ENCODE results near the gene TMEM132D. TPM values are rescaled to one million over a fixed set of nuclear protein-coding genes. Genes with fewer than 3 reads are reported as not detected.

TMEM132D gene
- total and polyA plus RNA-seq, 2 experiments from 2014 or later = 2.0 to 2.4 TPM

DNA sequence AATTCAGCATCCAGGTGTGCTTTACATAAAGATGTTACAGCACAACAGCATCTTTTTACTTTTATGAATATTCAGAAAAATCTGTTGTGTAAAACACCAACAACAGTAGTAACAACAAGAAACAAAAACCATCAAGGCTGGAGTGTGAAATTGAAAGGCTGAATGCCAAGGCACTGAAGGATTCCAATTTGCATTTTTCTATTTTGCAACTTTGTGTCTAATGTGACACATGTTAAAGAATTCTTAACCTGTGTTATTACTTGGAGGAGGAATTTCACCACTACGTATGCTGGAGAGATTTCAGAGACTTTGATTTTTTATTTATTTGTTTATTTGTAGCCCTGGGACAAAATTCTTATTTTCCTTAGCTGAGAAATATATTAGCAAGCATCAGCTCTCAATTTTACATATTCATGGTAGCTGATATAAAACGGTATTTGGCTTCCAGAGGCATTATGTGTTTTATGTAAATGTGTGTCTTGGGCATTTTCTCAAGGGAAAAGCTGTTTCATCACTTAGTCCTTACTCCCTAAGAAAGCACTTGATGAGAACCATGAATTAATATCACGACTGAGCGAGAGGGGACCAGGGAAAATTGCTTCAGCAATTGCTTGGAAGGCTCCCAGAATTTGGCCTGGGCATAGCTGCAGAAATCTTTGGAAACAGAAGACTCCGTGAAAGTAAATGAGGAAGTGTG lies 475.4 kb downstream of the TMEM132D start:
- Histone ChIP-seq H3K9me2 (replicated peaks; ENCODE audit: insufficient read depth) (no peaks in the 10 kb centered on the region), H3K9me3 (ENCODE audit: low read depth) (no peaks in the 10 kb centered on the region), H3K27me3 (no peaks in the 10 kb centered on the region), H3K4me2 (no peak overlapping the region), H3K36me3 (replicated peaks; ENCODE audit: insufficient read depth, low read depth) (no peaks in the 10 kb centered on the region), H3K4me1 (ENCODE audit: insufficient read depth) (no peaks in the 10 kb centered on the region), H2AFZ (no peak overlapping the region), H3K79me2 (no peaks in the 10 kb centered on the region), H3K27ac (no peak overlapping the region), H4K20me1 (ENCODE audit: insufficient read depth, poor library complexity, severe bottlenecking) (no peaks in the 10 kb centered on the region), H3K4me3 (no peak overlapping the region)
- TF ChIP-seq EZH2 (IDR thresholded peaks at IDR 0.05; ENCODE audit: borderline replicate concordance) = no peak
- TF ChIP-seq, protein P1, sequence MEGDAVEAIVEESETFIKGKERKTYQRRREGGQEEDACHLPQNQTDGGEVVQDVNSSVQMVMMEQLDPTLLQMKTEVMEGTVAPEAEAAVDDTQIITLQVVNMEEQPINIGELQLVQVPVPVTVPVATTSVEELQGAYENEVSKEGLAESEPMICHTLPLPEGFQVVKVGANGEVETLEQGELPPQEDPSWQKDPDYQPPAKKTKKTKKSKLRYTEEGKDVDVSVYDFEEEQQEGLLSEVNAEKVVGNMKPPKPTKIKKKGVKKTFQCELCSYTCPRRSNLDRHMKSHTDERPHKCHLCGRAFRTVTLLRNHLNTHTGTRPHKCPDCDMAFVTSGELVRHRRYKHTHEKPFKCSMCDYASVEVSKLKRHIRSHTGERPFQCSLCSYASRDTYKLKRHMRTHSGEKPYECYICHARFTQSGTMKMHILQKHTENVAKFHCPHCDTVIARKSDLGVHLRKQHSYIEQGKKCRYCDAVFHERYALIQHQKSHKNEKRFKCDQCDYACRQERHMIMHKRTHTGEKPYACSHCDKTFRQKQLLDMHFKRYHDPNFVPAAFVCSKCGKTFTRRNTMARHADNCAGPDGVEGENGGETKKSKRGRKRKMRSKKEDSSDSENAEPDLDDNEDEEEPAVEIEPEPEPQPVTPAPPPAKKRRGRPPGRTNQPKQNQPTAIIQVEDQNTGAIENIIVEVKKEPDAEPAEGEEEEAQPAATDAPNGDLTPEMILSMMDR (IDR thresholded peaks at IDR 0.05; ENCODE audit: poor library complexity) = no peak
- no peak for TF ChIP-seq EZH2phosphoT487 (IDR thresholded peaks at IDR 0.05; ENCODE audit: low read depth, severe bottlenecking, unreplicated experiment)
- whole genome bisulfite sequencing (ENCODE audit: low lambda C conversion rate, missing lambda C conversion rate) = 86% methylated on average over 5 of the region's 5 CpGs
- no peak for DNase-seq (ENCODE audit: low spot score)

DNA sequence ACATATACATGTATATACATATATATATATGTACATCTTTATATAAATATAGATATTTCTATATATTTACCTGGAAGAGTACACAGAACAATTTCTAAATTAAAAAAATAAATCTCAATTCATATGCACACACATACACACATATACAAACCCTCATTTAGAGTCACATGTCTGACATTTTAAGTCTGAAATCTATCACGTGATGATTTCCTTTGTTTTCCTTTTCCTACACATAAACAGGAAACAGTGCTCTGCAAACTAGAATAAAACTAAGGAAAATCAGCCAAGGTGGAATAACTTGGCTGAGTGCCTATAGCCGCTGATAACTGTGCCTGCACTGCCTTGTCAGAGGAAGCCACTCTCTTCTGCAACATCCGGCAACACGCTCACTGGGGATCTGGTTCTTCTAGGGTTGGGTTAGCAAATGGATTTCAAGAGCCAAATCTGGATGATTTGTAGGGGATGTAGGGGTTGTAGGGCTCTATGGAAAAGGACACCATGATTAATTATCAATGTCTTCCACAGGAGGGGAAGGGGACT lies 480.7 kb downstream of the TMEM132D start:
- no peaks in the 10 kb centered on the region for H4K20me1 ChIP-seq (ENCODE audit: insufficient read depth, poor library complexity, severe bottlenecking)
- H3K27me3 ChIP-seq = no peaks in the 10 kb centered on the region
- H2AFZ ChIP-seq = no peak overlapping the region
- H3K36me3 ChIP-seq (replicated peaks; ENCODE audit: insufficient read depth, low read depth) = no peaks in the 10 kb centered on the region
- no peaks in the 10 kb centered on the region for H3K9me2 ChIP-seq (replicated peaks; ENCODE audit: insufficient read depth)
- no peaks in the 10 kb centered on the region for H3K9me3 ChIP-seq (ENCODE audit: low read depth)
- no peak overlapping the region for H3K4me2 ChIP-seq
- 81% methylated on average over 4 of the region's 4 CpGs for WGBS (ENCODE audit: low lambda C conversion rate, missing lambda C conversion rate)
- H3K27ac ChIP-seq = no peak overlapping the region
- H3K79me2 ChIP-seq = no peaks in the 10 kb centered on the region
- no peaks in the 10 kb centered on the region for H3K4me1 ChIP-seq (ENCODE audit: insufficient read depth)
- no peak overlapping the region for H3K4me3 ChIP-seq
- DNase-seq (ENCODE audit: low spot score) = no peak
- TF ChIP-seq EZH2 (IDR thresholded peaks at IDR 0.05; ENCODE audit: borderline replicate concordance) (no peak), EZH2phosphoT487 (IDR thresholded peaks at IDR 0.05; ENCODE audit: low read depth, severe bottlenecking, unreplicated experiment) (no peak)
- TF ChIP-seq, protein P1 (IDR thresholded peaks at IDR 0.05; ENCODE audit: poor library complexity) = no peak

DNA sequence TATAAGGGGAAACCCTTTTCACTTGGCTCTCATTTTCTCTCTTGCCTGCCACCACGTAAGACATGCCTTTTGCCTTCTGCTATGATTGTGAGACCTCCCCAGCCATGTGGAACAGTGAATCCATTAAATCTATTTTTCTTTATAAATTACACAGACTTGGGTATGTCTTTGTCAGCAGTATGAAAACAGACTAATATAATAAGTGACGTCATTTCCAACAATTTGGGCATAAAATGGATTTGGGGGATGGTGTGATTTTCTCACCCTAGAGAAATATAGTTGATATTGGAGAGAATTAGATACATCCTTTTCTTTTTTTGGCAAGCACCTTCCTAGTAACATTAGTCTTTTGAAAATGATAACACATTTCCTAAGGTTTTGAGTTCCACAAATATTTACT lies 490.5 kb downstream of the TMEM132D start:
- Histone ChIP-seq H3K27me3 (no peaks in the 10 kb centered on the region), H3K79me2 (no peaks in the 10 kb centered on the region), H3K36me3 (replicated peaks; ENCODE audit: insufficient read depth, low read depth) (no peaks in the 10 kb centered on the region), H3K9me2 (replicated peaks; ENCODE audit: insufficient read depth) (no peaks in the 10 kb centered on the region), H3K27ac (no peak overlapping the region), H4K20me1 (ENCODE audit: insufficient read depth, poor library complexity, severe bottlenecking) (no peaks in the 10 kb centered on the region), H3K4me3 (no peak overlapping the region), H3K9me3 (ENCODE audit: low read depth) (no peaks in the 10 kb centered on the region), H3K4me1 (ENCODE audit: insufficient read depth) (no peaks in the 10 kb centered on the region), H2AFZ (no peak overlapping the region), H3K4me2 (no peak overlapping the region)
- DNase-seq (ENCODE audit: low spot score) = no peak
- WGBS (ENCODE audit: low lambda C conversion rate, missing lambda C conversion rate) = 72% methylated on average over 2 of the region's 2 CpGs
- TF ChIP-seq EZH2 (IDR thresholded peaks at IDR 0.05; ENCODE audit: borderline replicate concordance) = no peak
- TF ChIP-seq, protein P1 (IDR thresholded peaks at IDR 0.05; ENCODE audit: poor library complexity) = no peak
- TF ChIP-seq EZH2phosphoT487 (IDR thresholded peaks at IDR 0.05; ENCODE audit: low read depth, severe bottlenecking, unreplicated experiment) = no peak
